Breast epithelium (tissue), 3 donors: ENCODE results near the gene DNMBP.

ENCODE experiments used
- CTCF ChIP-seq, 3 donors: fragments of 450-650 bp; IDR thresholded peaks; one replicate each; pipeline ENCODE4 v1.5.1; 2016 to 2017; ENCODE audit warnings: antibody characterized with exemption in 3 of 3, mild to moderate bottlenecking in 3 of 3, moderate library complexity in 3 of 3
- POLR2A ChIP-seq: fragments of 450-650 bp; IDR thresholded peaks from one replicate; pipeline ENCODE4 v1.6.1; 2016; ENCODE audit warnings: antibody characterized with exemption, mild to moderate bottlenecking, moderate library complexity
- POLR2AphosphoS5 ChIP-seq, 3 donors: sonication (generic); formaldehyde crosslinking; IDR thresholded peaks; one replicate each; pipeline ENCODE4 v1.6.1; 2017; ENCODE audit warnings: antibody characterized with exemption in 3 of 3

- TF ChIP-seq POLR2AphosphoS5 (IDR thresholded peaks at IDR 0.05) (no peak), CTCF (IDR thresholded peaks at IDR 0.05) (no peak), POLR2A (no peak)
These were observed 168.0 kb downstream of the DNMBP start for GRCh38 chr10:99841746-99842145.
